GM23338 (cell line): ENCODE data around the gene FAM217A. TPM values are rescaled to one million over a fixed set of nuclear protein-coding genes. Genes with fewer than 3 reads are reported as not detected.

ENCODE experiments used
- ATAC-seq: fragments of 200-7000 bp; cut with Tn5 transposase; 3 replicates; pipeline ENCODE4 v1.9.1; 2020
- DNase-seq: peaks from one replicate; pipeline ENCODE4 v3.0.0-alpha.2; 2015; ENCODE audit warnings: low spot score
- H2AFZ ChIP-seq: fragments of 200-600 bp; sonication (generic); 2 replicates; pipeline ENCODE4 v1.8.0; 2016; ENCODE audit warnings: antibody characterized with exemption, mild to moderate bottlenecking, moderate library complexity
- H3F3A ChIP-seq: fragments of 200-600 bp; sonication (generic); replicated peaks from 2 replicates; pipeline ENCODE4 v1.8.0; 2017; ENCODE audit warnings: antibody characterized with exemption, mixed run types, low read depth
- H3K27ac ChIP-seq: fragments of 200-600 bp; sonication (generic); 2 replicates; pipeline ENCODE4 v1.6.1; 2016; ENCODE audit warnings: low read depth
- H3K27me3 ChIP-seq: fragments of 200-600 bp; sonication (generic); 2 replicates; pipeline ENCODE4 v1.8.0; 2016; ENCODE audit warnings: mild to moderate bottlenecking, mixed run types, moderate library complexity; ENCODE audit not compliant: insufficient read depth
- H3K36me3 ChIP-seq: fragments of 200-600 bp; sonication (generic); 2 replicates; pipeline ENCODE4 v1.8.0; 2016; ENCODE audit warnings: mild to moderate bottlenecking; ENCODE audit not compliant: insufficient read depth
- H3K4me1 ChIP-seq: fragments of 200-600 bp; sonication (generic); 2 replicates; pipeline ENCODE4 v1.8.0; 2016; ENCODE audit warnings: mild to moderate bottlenecking, moderate library complexity; ENCODE audit not compliant: insufficient read depth
- H3K4me2 ChIP-seq: fragments of 200-600 bp; sonication (generic); 2 replicates; pipeline ENCODE4 v1.7.1; 2017; ENCODE audit warnings: mixed run types
- H3K4me3 ChIP-seq: fragments of 200-600 bp; sonication (generic); 2 replicates; pipeline ENCODE4 v1.6.1; 2016; ENCODE audit warnings: mixed run types
- H3K79me2 ChIP-seq: fragments of 200-600 bp; sonication (generic); replicated peaks from 2 replicates; pipeline ENCODE4 v1.8.0; 2017; ENCODE audit warnings: mild to moderate bottlenecking; ENCODE audit not compliant: insufficient read depth
- H3K9me2 ChIP-seq: fragments of 200-600 bp; sonication (generic); 2 replicates; pipeline ENCODE4 v1.8.0; 2017; ENCODE audit not compliant: insufficient read depth
- H4K20me1 ChIP-seq: fragments of 200-600 bp; sonication (generic); replicated peaks from 2 replicates; pipeline ENCODE4 v1.8.0; 2017; ENCODE audit warnings: mild to moderate bottlenecking; ENCODE audit not compliant: insufficient read depth
- H3K27ac Mint-ChIP-seq: 2 replicates; pipeline ENCODE4 v1.8.0; 2020; ENCODE audit warnings: inconsistent platforms, mild to moderate bottlenecking, moderate library complexity, mixed read lengths
- H3K27me3 Mint-ChIP-seq: 3 replicates; pipeline ENCODE4 v1.8.0; 2022; ENCODE audit warnings: low read depth, mild to moderate bottlenecking, moderate library complexity, mixed read lengths, inconsistent platforms; ENCODE audit not compliant: insufficient read depth, poor library complexity
- H3K36me3 Mint-ChIP-seq: 3 replicates; pipeline ENCODE4 v1.8.0; 2021; ENCODE audit warnings: low read depth, mild to moderate bottlenecking, inconsistent platforms, moderate library complexity, mixed read lengths
- H3K4me1 Mint-ChIP-seq: 3 replicates; pipeline ENCODE4 v1.8.0; 2020; ENCODE audit warnings: mild to moderate bottlenecking, inconsistent platforms, mixed read lengths
- H3K4me3 Mint-ChIP-seq: 3 replicates; pipeline ENCODE4 v1.8.0; 2021; ENCODE audit warnings: moderate library complexity, mild to moderate bottlenecking, inconsistent platforms, mixed read lengths
- H3K9me3 Mint-ChIP-seq: 3 replicates; pipeline ENCODE4 v1.8.0; 2020; ENCODE audit warnings: moderate library complexity, mild to moderate bottlenecking, inconsistent platforms, mixed read lengths
- CREB1 ChIP-seq: fragments of 250-450 bp; sonication (Bioruptor Pico); IDR thresholded peaks from 2 replicates; pipeline ENCODE4 v1.5.0; 2020; ENCODE audit warnings: low read depth, mild to moderate bottlenecking, moderate library complexity
- EZH2 ChIP-seq: fragments of 200-600 bp; sonication (generic); IDR thresholded peaks from one replicate; pipeline ENCODE4 v1.8.0; 2017; ENCODE audit warnings: antibody characterized with exemption, mild to moderate bottlenecking, low read depth; ENCODE audit not compliant: unreplicated experiment
- EZH2phosphoT487 ChIP-seq: fragments of 200-600 bp; sonication (generic); IDR thresholded peaks from one replicate; pipeline ENCODE4 v1.8.1; 2018; ENCODE audit warnings: antibody characterized with exemption; ENCODE audit not compliant: unreplicated experiment
- JUNB ChIP-seq: IDR thresholded peaks from one replicate; pipeline ENCODE4 v1.6.1; 2016; ENCODE audit warnings: antibody characterized with exemption; ENCODE audit not compliant: unreplicated experiment
- NANOG ChIP-seq: IDR thresholded peaks from 2 replicates; pipeline ENCODE4 v1.6.1; 2016; ENCODE audit warnings: antibody characterized with exemption, borderline replicate concordance
- POLR2AphosphoS5 ChIP-seq: IDR thresholded peaks from 2 replicates; pipeline ENCODE4 v1.6.1; 2016; ENCODE audit warnings: antibody characterized with exemption, low read depth
- STAT1 ChIP-seq: IDR thresholded peaks from one replicate; pipeline ENCODE4 v1.6.1; 2016; ENCODE audit warnings: antibody characterized with exemption; ENCODE audit not compliant: unreplicated experiment
- ZNF114 ChIP-seq: fragments of 250-450 bp; sonication (Bioruptor Pico); IDR thresholded peaks from 2 replicates; pipeline ENCODE4 v1.5.0; 2020; ENCODE audit warnings: mild to moderate bottlenecking, moderate library complexity
- ZNF331 ChIP-seq: fragments of 250-450 bp; sonication (Bioruptor Pico); IDR thresholded peaks from 2 replicates; pipeline ENCODE4 v1.5.0; 2020; ENCODE audit warnings: low read depth, mild to moderate bottlenecking, moderate library complexity
- polyA plus RNA-seq: library from polyadenylated mRNA; unstranded; fragments of >200 nt; fragmentation: Nextera tagmentation; extraction: Ambion mirVana; gene quantifications from 2 replicates; pipeline ENCODE4 v1.2.1, GENCODE V29; 2016
- total RNA-seq: library from RNA; depleted of rRNA; stranded (reverse); fragments of >200 nt; shearing (Covaris generic); gene quantifications from 2 replicates; pipeline ENCODE4 v1.2.3, GENCODE V29; 2014
- TF ChIP-seq, protein P1 (sequence below): IDR thresholded peaks from one replicate; pipeline ENCODE4 v1.6.1; 2018; ENCODE audit warnings: antibody characterized with exemption; ENCODE audit not compliant: unreplicated experiment
- TF ChIP-seq, protein P2 (sequence below), 2 experiments: fragments of 200-600 bp in 1 of 2; sonication (generic) in 1 of 2; conservative IDR thresholded peaks; 2 replicates each; pipeline versions ENCODE4 v1.5.1 to v1.6.1; 2016 to 2017; ENCODE audit warnings: antibody characterized with exemption in 2 of 2, low read depth in 2 of 2, mild to moderate bottlenecking in 2 of 2, moderate library complexity in 1 of 2
- TF ChIP-seq, protein P3 (sequence below): IDR thresholded peaks from 2 replicates; pipeline ENCODE4 v1.6.1; 2016; ENCODE audit warnings: antibody characterized with exemption
- TF ChIP-seq, protein P4 (sequence below): fragments of 250-450 bp; sonication (Bioruptor Pico); IDR thresholded peaks from 2 replicates; pipeline ENCODE4 v1.5.0; 2020; ENCODE audit warnings: mild to moderate bottlenecking, moderate library complexity

The FAM217A gene
- total and polyA plus RNA-seq, 2 experiments from 2014 or later, result not detected

DNA sequence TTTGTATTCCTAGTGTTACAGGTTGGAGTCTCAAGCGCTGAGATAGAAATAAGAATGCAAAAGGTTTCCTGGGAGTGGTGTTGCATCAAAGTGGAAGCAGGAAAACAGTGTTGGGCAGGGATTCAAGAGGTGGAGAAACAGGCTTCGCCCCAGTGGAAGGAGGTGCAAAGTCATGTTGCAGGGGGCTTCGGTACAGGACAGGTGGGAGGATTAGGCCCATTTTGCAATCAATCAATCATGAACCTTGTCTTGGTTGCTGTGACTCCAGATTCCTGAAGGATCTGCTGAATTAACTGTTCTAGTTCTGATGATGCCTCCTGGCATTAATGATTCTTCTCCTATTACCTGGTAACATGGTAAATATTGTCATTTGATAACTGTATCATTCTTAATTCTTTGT is 22.4 kb upstream of the FAM217A start (continued):
- TF ChIP-seq CREB1, result no peak

DNA sequence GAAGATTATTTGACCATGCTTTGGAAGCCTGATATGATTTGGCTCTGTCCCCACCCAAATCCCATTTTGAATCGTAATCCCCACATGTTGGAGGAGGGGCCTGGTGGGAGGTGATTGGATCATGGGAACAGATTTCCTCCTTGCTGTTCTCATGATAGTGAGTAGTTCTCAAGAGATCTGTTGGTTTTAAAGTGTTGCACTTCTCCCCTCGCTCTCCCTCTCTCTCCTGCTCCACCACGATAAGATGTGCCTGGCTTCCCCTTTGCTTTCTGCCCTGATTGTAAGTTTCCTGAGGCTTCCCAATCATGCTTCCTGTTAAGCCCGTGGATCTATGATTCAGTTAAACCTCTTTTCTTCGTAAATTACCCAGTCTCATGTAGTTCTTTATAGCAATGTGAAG is 21.7 kb upstream of the FAM217A start:
- no peak for ATAC-seq
- H3K4me1 Mint-ChIP-seq, result no peaks in the 10 kb centered on the region; the same call in 2 of the 3 replicates
- no peaks in the 10 kb centered on the region for H3K79me2 ChIP-seq
- H3K27ac ChIP-seq, result no peak overlapping the region
- H4K20me1 ChIP-seq, result no peaks in the 10 kb centered on the region
- no peaks in the 10 kb centered on the region for H3K9me3 Mint-ChIP-seq
- H3K4me3 Mint-ChIP-seq, result no peak overlapping the region
- H3F3A ChIP-seq, result no peaks in the 10 kb centered on the region
- H3K36me3 ChIP-seq, result no peaks in the 10 kb centered on the region
- no peaks in the 10 kb centered on the region for H3K36me3 Mint-ChIP-seq
- no peaks in the 10 kb centered on the region for H3K27me3 Mint-ChIP-seq
- no peak overlapping the region for H2AFZ ChIP-seq
- TF ChIP-seq, protein P1, sequence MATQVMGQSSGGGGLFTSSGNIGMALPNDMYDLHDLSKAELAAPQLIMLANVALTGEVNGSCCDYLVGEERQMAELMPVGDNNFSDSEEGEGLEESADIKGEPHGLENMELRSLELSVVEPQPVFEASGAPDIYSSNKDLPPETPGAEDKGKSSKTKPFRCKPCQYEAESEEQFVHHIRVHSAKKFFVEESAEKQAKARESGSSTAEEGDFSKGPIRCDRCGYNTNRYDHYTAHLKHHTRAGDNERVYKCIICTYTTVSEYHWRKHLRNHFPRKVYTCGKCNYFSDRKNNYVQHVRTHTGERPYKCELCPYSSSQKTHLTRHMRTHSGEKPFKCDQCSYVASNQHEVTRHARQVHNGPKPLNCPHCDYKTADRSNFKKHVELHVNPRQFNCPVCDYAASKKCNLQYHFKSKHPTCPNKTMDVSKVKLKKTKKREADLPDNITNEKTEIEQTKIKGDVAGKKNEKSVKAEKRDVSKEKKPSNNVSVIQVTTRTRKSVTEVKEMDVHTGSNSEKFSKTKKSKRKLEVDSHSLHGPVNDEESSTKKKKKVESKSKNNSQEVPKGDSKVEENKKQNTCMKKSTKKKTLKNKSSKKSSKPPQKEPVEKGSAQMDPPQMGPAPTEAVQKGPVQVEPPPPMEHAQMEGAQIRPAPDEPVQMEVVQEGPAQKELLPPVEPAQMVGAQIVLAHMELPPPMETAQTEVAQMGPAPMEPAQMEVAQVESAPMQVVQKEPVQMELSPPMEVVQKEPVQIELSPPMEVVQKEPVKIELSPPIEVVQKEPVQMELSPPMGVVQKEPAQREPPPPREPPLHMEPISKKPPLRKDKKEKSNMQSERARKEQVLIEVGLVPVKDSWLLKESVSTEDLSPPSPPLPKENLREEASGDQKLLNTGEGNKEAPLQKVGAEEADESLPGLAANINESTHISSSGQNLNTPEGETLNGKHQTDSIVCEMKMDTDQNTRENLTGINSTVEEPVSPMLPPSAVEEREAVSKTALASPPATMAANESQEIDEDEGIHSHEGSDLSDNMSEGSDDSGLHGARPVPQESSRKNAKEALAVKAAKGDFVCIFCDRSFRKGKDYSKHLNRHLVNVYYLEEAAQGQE, result no peak
- TF ChIP-seq ZNF114 (CRISPR knock-in tag), result no peak
- TF ChIP-seq, protein P2, sequence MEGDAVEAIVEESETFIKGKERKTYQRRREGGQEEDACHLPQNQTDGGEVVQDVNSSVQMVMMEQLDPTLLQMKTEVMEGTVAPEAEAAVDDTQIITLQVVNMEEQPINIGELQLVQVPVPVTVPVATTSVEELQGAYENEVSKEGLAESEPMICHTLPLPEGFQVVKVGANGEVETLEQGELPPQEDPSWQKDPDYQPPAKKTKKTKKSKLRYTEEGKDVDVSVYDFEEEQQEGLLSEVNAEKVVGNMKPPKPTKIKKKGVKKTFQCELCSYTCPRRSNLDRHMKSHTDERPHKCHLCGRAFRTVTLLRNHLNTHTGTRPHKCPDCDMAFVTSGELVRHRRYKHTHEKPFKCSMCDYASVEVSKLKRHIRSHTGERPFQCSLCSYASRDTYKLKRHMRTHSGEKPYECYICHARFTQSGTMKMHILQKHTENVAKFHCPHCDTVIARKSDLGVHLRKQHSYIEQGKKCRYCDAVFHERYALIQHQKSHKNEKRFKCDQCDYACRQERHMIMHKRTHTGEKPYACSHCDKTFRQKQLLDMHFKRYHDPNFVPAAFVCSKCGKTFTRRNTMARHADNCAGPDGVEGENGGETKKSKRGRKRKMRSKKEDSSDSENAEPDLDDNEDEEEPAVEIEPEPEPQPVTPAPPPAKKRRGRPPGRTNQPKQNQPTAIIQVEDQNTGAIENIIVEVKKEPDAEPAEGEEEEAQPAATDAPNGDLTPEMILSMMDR (conservative IDR thresholded peaks at IDR 0.05; ENCODE audit: low read depth in 2 of 2), result no peak
- TF ChIP-seq NANOG, result no peak
- TF ChIP-seq, protein P3, sequence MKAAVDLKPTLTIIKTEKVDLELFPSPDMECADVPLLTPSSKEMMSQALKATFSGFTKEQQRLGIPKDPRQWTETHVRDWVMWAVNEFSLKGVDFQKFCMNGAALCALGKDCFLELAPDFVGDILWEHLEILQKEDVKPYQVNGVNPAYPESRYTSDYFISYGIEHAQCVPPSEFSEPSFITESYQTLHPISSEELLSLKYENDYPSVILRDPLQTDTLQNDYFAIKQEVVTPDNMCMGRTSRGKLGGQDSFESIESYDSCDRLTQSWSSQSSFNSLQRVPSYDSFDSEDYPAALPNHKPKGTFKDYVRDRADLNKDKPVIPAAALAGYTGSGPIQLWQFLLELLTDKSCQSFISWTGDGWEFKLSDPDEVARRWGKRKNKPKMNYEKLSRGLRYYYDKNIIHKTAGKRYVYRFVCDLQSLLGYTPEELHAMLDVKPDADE, result no peak
- TF ChIP-seq ZNF331, result no peak
- TF ChIP-seq JUNB, result no peak
- TF ChIP-seq POLR2AphosphoS5, result no peak
- no peak for TF ChIP-seq CREB1
- no peak for TF ChIP-seq EZH2phosphoT487
- TF ChIP-seq, protein P4, sequence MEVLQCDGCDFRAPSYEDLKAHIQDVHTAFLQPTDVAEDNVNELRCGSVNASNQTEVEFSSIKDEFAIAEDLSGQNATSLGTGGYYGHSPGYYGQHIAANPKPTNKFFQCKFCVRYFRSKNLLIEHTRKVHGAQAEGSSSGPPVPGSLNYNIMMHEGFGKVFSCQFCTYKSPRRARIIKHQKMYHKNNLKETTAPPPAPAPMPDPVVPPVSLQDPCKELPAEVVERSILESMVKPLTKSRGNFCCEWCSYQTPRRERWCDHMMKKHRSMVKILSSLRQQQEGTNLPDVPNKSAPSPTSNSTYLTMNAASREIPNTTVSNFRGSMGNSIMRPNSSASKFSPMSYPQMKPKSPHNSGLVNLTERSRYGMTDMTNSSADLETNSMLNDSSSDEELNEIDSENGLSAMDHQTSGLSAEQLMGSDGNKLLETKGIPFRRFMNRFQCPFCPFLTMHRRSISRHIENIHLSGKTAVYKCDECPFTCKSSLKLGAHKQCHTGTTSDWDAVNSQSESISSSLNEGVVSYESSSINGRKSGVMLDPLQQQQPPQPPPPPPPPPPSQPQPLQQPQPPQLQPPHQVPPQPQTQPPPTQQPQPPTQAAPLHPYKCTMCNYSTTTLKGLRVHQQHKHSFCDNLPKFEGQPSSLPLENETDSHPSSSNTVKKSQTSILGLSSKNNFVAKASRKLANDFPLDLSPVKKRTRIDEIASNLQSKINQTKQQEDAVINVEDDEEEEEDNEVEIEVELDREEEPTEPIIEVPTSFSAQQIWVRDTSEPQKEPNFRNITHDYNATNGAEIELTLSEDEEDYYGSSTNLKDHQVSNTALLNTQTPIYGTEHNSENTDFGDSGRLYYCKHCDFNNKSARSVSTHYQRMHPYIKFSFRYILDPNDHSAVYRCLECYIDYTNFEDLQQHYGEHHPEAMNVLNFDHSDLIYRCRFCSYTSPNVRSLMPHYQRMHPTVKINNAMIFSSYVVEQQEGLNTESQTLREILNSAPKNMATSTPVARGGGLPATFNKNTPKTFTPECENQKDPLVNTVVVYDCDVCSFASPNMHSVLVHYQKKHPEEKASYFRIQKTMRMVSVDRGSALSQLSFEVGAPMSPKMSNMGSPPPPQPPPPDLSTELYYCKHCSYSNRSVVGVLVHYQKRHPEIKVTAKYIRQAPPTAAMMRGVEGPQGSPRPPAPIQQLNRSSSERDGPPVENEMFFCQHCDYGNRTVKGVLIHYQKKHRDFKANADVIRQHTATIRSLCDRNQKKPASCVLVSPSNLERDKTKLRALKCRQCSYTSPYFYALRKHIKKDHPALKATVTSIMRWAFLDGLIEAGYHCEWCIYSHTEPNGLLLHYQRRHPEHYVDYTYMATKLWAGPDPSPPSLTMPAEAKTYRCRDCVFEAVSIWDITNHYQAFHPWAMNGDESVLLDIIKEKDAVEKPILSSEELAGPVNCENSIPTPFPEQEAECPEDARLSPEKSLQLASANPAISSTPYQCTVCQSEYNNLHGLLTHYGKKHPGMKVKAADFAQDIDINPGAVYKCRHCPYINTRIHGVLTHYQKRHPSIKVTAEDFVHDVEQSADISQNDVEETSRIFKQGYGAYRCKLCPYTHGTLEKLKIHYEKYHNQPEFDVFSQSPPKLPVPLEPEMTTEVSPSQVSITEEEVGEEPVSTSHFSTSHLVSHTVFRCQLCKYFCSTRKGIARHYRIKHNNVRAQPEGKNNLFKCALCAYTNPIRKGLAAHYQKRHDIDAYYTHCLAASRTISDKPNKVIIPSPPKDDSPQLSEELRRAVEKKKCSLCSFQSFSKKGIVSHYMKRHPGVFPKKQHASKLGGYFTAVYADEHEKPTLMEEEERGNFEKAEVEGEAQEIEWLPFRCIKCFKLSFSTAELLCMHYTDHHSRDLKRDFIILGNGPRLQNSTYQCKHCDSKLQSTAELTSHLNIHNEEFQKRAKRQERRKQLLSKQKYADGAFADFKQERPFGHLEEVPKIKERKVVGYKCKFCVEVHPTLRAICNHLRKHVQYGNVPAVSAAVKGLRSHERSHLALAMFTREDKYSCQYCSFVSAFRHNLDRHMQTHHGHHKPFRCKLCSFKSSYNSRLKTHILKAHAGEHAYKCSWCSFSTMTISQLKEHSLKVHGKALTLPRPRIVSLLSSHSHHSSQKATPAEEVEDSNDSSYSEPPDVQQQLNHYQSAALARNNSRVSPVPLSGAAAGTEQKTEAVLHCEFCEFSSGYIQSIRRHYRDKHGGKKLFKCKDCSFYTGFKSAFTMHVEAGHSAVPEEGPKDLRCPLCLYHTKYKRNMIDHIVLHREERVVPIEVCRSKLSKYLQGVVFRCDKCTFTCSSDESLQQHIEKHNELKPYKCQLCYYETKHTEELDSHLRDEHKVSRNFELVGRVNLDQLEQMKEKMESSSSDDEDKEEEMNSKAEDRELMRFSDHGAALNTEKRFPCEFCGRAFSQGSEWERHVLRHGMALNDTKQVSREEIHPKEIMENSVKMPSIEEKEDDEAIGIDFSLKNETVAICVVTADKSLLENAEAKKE (CRISPR knock-in tag), result no peak
- no peak for TF ChIP-seq STAT1
- no peak for TF ChIP-seq EZH2
- H3K4me3 ChIP-seq, result no peak overlapping the region
- H3K9me2 ChIP-seq, result 0 out of 2 replicates have a peak, but pooled peaks cover 6% of the 10 kb centered on the region
- H3K4me1 ChIP-seq, result no peaks in the 10 kb centered on the region
- H3K4me2 ChIP-seq, result no peak overlapping the region
- no peak overlapping the region for H3K27ac Mint-ChIP-seq
- no peak for DNase-seq
- no peaks in the 10 kb centered on the region for H3K27me3 ChIP-seq
